OCI-LY3 (cell line): Measurements from ENCODE around the gene FANCF.

ENCODE experiments used
- CTCF ChIP-seq: fragments of 200-600, 300-600 bp; sonication (generic); IDR thresholded peaks from 2 replicates; pipeline ENCODE4 v1.5.1; 2014; ENCODE audit warnings: antibody characterized with exemption, low read length, low read depth
- EZH2phosphoT487 ChIP-seq: fragments of 200-600 bp; shearing (Covaris generic); IDR thresholded peaks from 2 replicates; pipeline ENCODE4 v1.6.1; 2018; ENCODE audit warnings: antibody characterized with exemption, mixed run types, low read depth

GRCh38 chr11:22577854-22578253 is 47.8 kb downstream of the FANCF start:
- no peak for TF ChIP-seq CTCF
- TF ChIP-seq EZH2phosphoT487, result no peak
